ENCODE measurements around the gene KLHDC4. TPM values are rescaled to one million over a fixed set of nuclear protein-coding genes. Genes with fewer than 3 reads are reported as not detected.

The KLHDC4 gene
- total and polyA plus RNA-seq, 2 experiments from 2014 or later, result 23.0 to 41.1 TPM

DNA sequence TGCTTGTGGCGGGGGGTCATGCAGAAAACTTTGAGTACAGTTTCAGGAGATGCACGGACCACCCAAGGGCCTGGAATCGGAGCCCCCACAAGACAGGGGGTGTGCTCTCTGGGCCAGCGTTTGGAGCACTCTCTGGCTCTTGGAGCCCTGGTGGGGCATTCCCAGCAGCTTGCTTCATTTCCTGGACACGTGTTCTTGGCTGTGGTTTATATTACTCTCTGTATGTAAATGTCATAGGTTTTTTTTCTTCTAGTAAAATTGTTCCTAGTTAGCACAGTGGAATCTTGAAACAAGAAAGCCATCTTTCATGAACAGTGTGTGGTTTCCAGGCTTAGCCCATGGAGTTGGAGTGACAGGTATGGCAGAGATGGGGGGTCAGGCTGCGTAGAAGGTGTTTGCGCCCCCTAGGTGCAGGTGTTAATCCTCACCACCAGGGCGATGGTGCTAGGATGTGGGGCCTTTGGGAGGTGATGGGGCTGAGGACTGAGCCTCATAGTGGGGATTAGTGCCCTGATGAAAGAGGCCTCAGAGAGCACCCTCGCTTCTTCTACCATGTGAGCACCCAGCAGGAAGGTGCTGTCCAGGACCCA, 83.7 kb downstream of the KLHDC4 start:
- Histone ChIP-seq H2AFZ (no peak overlapping the region), H3K9me2 (ENCODE audit: insufficient read depth) (no peaks in the 10 kb centered on the region), H3K4me2 (no peak overlapping the region), H3F3A (replicated peaks; ENCODE audit: low read depth) (no peaks in the 10 kb centered on the region), H3K27ac (ENCODE audit: low read depth) (no peak overlapping the region), H3K4me1 (ENCODE audit: insufficient read depth) (no peaks in the 10 kb centered on the region), H3K36me3 (ENCODE audit: insufficient read depth) (no peaks in the 10 kb centered on the region), H3K79me2 (replicated peaks; ENCODE audit: insufficient read depth) (no peaks in the 10 kb centered on the region), H3K4me3 (no peak overlapping the region), H3K27me3 (ENCODE audit: insufficient read depth) (no peaks in the 10 kb centered on the region), H4K20me1 (replicated peaks; ENCODE audit: insufficient read depth) (no peaks in the 10 kb centered on the region; the same call in 1 of the 2 replicates)
- ATAC-seq, result peak; percentile 87
- H3K4me1 Mint-ChIP-seq, result peaks cover 5% of the 10 kb centered on the region
- no peak overlapping the region for H3K27ac Mint-ChIP-seq
- peaks cover 3% of the 10 kb centered on the region; the same call in 1 of the 3 replicates for H3K36me3 Mint-ChIP-seq (ENCODE audit: low read depth)
- peak; percentile 89 for DNase-seq (ENCODE audit: low spot score)
- peaks cover 23% of the 10 kb centered on the region for H3K27me3 Mint-ChIP-seq (ENCODE audit: insufficient read depth, low read depth, poor library complexity)
- TF ChIP-seq, protein P1, sequence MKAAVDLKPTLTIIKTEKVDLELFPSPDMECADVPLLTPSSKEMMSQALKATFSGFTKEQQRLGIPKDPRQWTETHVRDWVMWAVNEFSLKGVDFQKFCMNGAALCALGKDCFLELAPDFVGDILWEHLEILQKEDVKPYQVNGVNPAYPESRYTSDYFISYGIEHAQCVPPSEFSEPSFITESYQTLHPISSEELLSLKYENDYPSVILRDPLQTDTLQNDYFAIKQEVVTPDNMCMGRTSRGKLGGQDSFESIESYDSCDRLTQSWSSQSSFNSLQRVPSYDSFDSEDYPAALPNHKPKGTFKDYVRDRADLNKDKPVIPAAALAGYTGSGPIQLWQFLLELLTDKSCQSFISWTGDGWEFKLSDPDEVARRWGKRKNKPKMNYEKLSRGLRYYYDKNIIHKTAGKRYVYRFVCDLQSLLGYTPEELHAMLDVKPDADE (IDR thresholded peaks at IDR 0.05), result no peak
- no peak for TF ChIP-seq JUNB (IDR thresholded peaks at IDR 0.05; ENCODE audit: unreplicated experiment)
- no peak for TF ChIP-seq EZH2 (IDR thresholded peaks at IDR 0.05; ENCODE audit: low read depth, unreplicated experiment)
- no peak for TF ChIP-seq NANOG (IDR thresholded peaks at IDR 0.05; ENCODE audit: borderline replicate concordance)
- TF ChIP-seq CREB1 (CRISPR knock-in tag; IDR thresholded peaks at IDR 0.05; ENCODE audit: low read depth), result 0 out of 2 replicates have a peak, but pooled peaks have one; percentile 7
- TF ChIP-seq EZH2phosphoT487 (IDR thresholded peaks at IDR 0.05; ENCODE audit: unreplicated experiment), result no peak
- TF ChIP-seq ZNF114 (CRISPR knock-in tag; IDR thresholded peaks at IDR 0.05), result no peak
- TF ChIP-seq ZNF331 (CRISPR knock-in tag; IDR thresholded peaks at IDR 0.05; ENCODE audit: low read depth), result no peak
- no peak for TF ChIP-seq POLR2AphosphoS5 (IDR thresholded peaks at IDR 0.05; ENCODE audit: low read depth)
- TF ChIP-seq, protein P2, sequence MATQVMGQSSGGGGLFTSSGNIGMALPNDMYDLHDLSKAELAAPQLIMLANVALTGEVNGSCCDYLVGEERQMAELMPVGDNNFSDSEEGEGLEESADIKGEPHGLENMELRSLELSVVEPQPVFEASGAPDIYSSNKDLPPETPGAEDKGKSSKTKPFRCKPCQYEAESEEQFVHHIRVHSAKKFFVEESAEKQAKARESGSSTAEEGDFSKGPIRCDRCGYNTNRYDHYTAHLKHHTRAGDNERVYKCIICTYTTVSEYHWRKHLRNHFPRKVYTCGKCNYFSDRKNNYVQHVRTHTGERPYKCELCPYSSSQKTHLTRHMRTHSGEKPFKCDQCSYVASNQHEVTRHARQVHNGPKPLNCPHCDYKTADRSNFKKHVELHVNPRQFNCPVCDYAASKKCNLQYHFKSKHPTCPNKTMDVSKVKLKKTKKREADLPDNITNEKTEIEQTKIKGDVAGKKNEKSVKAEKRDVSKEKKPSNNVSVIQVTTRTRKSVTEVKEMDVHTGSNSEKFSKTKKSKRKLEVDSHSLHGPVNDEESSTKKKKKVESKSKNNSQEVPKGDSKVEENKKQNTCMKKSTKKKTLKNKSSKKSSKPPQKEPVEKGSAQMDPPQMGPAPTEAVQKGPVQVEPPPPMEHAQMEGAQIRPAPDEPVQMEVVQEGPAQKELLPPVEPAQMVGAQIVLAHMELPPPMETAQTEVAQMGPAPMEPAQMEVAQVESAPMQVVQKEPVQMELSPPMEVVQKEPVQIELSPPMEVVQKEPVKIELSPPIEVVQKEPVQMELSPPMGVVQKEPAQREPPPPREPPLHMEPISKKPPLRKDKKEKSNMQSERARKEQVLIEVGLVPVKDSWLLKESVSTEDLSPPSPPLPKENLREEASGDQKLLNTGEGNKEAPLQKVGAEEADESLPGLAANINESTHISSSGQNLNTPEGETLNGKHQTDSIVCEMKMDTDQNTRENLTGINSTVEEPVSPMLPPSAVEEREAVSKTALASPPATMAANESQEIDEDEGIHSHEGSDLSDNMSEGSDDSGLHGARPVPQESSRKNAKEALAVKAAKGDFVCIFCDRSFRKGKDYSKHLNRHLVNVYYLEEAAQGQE (IDR thresholded peaks at IDR 0.05; ENCODE audit: unreplicated experiment), result no peak
- TF ChIP-seq, protein P3, sequence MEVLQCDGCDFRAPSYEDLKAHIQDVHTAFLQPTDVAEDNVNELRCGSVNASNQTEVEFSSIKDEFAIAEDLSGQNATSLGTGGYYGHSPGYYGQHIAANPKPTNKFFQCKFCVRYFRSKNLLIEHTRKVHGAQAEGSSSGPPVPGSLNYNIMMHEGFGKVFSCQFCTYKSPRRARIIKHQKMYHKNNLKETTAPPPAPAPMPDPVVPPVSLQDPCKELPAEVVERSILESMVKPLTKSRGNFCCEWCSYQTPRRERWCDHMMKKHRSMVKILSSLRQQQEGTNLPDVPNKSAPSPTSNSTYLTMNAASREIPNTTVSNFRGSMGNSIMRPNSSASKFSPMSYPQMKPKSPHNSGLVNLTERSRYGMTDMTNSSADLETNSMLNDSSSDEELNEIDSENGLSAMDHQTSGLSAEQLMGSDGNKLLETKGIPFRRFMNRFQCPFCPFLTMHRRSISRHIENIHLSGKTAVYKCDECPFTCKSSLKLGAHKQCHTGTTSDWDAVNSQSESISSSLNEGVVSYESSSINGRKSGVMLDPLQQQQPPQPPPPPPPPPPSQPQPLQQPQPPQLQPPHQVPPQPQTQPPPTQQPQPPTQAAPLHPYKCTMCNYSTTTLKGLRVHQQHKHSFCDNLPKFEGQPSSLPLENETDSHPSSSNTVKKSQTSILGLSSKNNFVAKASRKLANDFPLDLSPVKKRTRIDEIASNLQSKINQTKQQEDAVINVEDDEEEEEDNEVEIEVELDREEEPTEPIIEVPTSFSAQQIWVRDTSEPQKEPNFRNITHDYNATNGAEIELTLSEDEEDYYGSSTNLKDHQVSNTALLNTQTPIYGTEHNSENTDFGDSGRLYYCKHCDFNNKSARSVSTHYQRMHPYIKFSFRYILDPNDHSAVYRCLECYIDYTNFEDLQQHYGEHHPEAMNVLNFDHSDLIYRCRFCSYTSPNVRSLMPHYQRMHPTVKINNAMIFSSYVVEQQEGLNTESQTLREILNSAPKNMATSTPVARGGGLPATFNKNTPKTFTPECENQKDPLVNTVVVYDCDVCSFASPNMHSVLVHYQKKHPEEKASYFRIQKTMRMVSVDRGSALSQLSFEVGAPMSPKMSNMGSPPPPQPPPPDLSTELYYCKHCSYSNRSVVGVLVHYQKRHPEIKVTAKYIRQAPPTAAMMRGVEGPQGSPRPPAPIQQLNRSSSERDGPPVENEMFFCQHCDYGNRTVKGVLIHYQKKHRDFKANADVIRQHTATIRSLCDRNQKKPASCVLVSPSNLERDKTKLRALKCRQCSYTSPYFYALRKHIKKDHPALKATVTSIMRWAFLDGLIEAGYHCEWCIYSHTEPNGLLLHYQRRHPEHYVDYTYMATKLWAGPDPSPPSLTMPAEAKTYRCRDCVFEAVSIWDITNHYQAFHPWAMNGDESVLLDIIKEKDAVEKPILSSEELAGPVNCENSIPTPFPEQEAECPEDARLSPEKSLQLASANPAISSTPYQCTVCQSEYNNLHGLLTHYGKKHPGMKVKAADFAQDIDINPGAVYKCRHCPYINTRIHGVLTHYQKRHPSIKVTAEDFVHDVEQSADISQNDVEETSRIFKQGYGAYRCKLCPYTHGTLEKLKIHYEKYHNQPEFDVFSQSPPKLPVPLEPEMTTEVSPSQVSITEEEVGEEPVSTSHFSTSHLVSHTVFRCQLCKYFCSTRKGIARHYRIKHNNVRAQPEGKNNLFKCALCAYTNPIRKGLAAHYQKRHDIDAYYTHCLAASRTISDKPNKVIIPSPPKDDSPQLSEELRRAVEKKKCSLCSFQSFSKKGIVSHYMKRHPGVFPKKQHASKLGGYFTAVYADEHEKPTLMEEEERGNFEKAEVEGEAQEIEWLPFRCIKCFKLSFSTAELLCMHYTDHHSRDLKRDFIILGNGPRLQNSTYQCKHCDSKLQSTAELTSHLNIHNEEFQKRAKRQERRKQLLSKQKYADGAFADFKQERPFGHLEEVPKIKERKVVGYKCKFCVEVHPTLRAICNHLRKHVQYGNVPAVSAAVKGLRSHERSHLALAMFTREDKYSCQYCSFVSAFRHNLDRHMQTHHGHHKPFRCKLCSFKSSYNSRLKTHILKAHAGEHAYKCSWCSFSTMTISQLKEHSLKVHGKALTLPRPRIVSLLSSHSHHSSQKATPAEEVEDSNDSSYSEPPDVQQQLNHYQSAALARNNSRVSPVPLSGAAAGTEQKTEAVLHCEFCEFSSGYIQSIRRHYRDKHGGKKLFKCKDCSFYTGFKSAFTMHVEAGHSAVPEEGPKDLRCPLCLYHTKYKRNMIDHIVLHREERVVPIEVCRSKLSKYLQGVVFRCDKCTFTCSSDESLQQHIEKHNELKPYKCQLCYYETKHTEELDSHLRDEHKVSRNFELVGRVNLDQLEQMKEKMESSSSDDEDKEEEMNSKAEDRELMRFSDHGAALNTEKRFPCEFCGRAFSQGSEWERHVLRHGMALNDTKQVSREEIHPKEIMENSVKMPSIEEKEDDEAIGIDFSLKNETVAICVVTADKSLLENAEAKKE (CRISPR knock-in tag; IDR thresholded peaks at IDR 0.05), result no peak
- TF ChIP-seq STAT1 (IDR thresholded peaks at IDR 0.05; ENCODE audit: unreplicated experiment), result no peak
- TF ChIP-seq, protein P4, sequence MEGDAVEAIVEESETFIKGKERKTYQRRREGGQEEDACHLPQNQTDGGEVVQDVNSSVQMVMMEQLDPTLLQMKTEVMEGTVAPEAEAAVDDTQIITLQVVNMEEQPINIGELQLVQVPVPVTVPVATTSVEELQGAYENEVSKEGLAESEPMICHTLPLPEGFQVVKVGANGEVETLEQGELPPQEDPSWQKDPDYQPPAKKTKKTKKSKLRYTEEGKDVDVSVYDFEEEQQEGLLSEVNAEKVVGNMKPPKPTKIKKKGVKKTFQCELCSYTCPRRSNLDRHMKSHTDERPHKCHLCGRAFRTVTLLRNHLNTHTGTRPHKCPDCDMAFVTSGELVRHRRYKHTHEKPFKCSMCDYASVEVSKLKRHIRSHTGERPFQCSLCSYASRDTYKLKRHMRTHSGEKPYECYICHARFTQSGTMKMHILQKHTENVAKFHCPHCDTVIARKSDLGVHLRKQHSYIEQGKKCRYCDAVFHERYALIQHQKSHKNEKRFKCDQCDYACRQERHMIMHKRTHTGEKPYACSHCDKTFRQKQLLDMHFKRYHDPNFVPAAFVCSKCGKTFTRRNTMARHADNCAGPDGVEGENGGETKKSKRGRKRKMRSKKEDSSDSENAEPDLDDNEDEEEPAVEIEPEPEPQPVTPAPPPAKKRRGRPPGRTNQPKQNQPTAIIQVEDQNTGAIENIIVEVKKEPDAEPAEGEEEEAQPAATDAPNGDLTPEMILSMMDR (conservative IDR thresholded peaks at IDR 0.05; ENCODE audit: low read depth in 2 of 2), result peak; percentile 82 to 86
- H3K4me3 Mint-ChIP-seq, result no peak overlapping the region
- no peaks in the 10 kb centered on the region; the same call in 2 of the 3 replicates for H3K9me3 Mint-ChIP-seq

Measured in GM23338 (cell line).